GM19463 (cell line): ENCODE measurements around the gene ITGA11.

ENCODE experiments used
- ATAC-seq: cut with Tn5 transposase; IDR thresholded peaks from one replicate; pipeline ENCODE4 v1.9.1; 2021; ENCODE audit warnings: mild to moderate bottlenecking, moderate library complexity; ENCODE audit not compliant: unreplicated experiment

ITGA11 gene

GRCh38 chr15:68301301-68301700 lies 130.7 kb downstream of the ITGA11 start:
- ATAC-seq = no peak

- ATAC-seq = no peak
These were observed 131.6 kb downstream of the ITGA11 start for GRCh38 chr15:68300115-68300940.

DNA sequence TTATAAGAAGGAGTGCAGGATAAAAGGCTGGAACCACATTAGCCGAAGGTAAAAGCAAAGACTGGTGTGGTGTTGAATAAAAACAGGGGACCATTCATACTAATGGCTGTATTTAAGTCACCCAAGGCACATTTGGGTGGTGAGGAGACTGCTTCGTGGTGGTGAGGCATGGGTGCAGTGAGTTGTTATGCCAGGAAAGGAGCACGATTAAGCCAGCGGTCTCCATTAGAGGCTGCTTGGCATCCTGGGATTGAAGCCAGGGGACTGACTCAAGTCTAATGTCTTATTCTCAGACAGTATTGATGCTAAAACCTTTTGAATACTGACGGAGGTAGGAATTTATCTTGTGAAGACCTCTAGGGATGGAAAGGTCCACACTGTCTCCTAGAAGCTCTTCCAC lies 132.5 kb downstream of the ITGA11 start:
- no peak for ATAC-seq

DNA sequence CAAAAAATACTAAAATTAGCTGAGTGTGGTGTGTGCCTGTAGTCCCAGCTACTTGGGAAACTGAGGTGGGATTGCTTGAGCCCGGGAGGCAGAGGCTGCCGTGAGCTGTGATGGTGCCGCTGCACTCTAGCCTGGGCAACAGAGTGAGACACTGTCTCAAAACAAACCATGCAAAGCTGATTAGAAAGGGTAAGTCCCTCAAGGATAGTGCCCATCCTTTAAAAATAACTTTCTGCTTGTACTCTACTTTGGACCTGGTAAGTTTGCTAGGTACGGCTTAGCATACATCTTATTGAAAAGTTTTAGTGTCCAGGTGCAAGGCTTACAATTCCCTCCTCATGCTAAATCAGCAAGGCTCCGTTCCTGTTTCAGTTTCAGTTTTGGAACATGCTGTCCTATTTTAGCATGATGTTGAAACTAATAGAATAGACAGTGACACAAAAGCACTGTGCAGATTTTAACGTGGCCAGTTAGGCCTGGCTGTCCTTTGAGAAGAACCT lies 133.0 kb downstream of the ITGA11 start:
- peak; percentile 90 for ATAC-seq

GRCh38 chr15:68298336-68298735 lies 133.6 kb downstream of the ITGA11 start:
- ATAC-seq = no peak

DNA sequence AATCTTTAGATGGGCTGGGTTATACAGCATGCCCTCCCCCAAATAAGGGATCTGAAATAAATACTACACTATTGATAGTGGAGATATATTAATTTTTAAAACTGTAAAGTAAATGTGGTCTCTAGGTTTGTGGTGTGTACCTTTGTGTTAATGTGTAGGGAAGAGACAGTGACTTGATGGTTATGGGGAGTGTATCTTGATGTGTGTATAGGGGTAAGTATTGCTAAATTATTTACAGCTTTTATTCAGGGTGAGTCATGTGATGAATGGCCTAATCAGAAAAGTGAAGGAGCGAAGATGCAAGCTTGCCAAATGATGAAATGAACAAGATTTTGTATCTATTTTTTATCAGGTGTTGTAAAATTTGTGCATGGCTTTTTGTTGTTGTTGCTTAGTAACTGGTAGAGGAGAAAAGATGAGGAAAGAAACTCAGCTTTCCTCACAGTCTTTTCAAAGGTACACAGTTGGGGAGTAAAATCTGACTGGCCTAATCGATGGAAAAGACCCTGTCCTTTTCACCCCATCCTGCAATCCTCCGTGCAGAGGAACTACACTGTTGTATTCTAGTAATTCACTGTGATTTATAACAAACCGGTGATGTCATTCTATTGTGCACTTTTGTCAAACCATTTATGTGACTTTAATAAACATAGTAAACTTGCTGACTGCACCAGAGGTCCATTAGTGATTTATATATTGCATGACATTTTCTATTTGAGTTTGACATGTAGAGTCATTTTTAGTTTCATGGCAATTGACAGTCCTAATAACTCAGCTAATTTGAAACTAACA lies 136.8 kb downstream of the ITGA11 start:
- ATAC-seq = no peak

- ATAC-seq = no peak
These were observed 139.0 kb downstream of the ITGA11 start for GRCh38 chr15:68292967-68293366.

- no peak for ATAC-seq
These were observed 139.7 kb downstream of the ITGA11 start for GRCh38 chr15:68292157-68292781.

DNA sequence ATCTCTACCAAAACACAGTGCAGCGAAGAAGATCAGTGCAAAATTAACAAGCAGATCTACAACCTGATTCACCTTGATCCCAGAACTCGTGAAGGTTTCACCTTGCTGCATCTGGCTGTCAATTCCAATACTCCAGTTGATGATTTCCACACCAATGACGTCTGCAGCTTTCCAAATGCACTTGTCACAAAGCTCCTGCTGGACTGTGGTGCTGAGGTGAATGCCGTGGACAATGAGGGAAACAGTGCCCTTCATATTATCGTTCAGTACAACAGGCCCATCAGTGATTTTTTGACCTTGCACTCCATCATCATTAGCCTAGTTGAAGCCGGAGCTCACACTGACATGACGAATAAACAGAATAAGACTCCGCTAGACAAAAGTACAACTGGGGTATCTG lies 141.2 kb downstream of the ITGA11 start:
- ATAC-seq = no peak

DNA sequence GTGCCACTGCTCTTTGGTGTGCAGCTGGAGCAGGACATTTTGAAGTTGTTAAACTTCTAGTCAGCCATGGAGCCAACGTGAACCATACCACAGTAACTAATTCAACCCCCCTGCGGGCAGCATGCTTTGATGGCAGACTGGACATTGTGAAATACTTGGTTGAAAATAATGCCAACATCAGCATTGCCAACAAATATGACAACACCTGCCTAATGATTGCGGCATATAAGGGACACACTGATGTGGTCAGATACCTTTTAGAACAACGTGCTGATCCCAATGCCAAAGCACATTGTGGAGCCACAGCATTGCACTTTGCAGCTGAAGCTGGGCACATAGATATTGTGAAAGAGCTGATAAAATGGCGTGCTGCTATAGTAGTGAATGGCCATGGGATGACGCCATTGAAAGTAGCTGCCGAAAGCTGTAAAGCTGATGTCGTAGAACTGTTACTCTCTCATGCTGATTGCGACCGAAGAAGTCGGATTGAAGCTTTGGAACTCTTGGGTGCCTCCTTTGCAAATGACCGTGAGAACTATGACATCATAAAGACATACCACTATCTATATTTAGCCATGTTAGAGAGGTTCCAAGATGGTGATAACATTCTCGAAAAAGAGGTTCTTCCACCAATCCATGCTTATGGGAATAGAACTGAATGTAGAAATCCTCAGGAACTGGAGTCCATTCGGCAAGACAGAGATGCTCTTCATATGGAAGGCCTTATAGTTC lies 142.2 kb downstream of the ITGA11 start:
- no peak for ATAC-seq

DNA sequence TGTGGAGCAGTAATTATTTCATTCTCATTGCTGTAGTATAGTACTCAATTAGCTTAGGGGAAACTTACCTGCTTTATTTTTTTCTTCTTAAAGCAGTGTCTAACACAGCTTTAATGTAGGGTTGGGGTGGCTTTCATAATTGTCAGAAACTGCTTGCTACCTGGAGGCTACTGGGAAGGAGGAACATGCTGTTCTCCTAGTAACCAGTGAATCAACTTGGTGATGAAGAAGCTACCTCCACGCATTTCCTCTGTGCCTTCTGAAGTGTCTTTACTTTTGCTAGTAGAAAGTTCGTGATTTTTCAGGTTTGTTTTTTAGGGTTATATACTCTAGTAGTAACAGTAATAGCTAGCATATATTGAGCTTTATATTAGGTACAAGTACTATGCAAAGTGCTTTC lies 142.9 kb downstream of the ITGA11 start:
- ATAC-seq = no peak

DNA sequence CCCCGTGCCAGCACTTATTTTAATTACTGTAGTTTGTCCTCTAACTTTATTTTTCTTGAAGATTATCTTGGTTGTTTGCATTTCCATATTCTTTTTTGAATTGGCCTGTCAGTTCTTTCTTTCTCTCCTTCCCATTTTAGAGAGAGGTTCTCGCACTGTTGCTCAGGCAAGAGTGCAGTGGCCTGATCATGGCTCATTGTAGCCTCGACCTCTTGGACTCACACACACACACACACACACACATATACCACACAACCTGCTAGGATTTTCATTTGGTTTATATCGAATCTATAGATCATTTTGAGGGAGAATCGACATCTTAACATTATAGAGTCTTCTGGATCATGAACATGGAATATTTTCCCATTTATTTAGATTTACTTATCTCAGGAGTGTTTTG lies 145.7 kb downstream of the ITGA11 start:
- ATAC-seq = no peak

- ATAC-seq = no peak
These were observed 146.5 kb downstream of the ITGA11 start for GRCh38 chr15:68285259-68285980.

DNA sequence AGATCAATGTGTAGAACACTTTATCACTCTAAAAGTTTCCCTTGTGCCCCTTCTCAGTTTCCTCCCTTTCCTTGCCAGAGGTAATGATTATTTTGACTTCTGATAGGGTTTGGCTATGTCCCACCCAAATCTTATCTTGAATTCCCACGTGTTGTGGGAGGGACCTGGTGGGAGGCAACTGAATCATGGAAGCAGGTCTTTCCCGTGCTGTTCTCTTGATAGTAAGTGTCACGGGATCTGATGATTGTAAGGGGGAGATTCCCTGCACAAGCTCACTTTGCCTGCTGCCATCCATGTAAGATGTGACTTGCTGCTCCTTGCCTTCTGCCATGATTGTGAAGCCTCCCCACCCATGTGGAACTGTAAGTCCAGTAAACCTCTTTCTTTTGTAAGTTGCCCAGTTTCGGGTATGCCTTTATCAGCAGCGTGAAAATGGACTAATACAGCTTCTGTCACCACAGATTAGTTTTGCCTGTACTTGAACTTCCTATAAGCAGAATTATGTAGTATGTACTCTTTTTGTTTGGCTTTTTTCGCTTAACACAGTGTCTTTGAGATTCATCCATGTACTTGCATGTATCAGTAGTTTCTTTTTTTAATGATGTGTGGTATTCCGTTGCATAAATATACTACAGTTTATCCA lies 147.2 kb downstream of the ITGA11 start:
- no peak for ATAC-seq

DNA sequence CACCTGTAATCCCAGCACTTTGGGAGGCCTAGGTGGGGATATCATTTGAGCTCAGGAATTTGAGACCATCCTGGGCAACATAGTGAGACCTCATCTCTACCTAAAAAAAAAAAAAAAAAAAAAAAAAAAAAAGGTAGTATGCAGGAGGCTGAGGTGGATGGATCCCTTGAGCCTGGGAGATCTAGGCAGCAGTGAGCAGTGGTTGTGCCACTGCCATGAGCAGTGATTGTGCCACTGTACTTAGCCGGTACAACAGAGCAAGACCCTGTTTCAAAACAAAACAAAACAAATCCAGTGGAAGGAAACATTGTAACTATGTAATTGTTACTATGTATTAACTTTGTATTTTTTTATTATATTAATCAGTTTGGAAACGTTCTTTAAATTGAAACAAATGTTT lies 148.6 kb downstream of the ITGA11 start:
- no peak for ATAC-seq

- ATAC-seq = no peak
These were observed 151.0 kb downstream of the ITGA11 start for GRCh38 chr15:68281008-68281407.

- no peak for ATAC-seq
These were observed 151.9 kb downstream of the ITGA11 start for GRCh38 chr15:68279779-68280753.

- ATAC-seq = peak; percentile 8
These were observed 153.2 kb downstream of the ITGA11 start for GRCh38 chr15:68278595-68279405.
